Measurements from ENCODE around the gene NMNAT2. TPM values are rescaled to one million over a fixed set of nuclear protein-coding genes. Genes with fewer than 3 reads are reported as not detected.

NMNAT2 gene
- total and polyA plus RNA-seq, 2 experiments from 2014 or later: 3.6 to 10.0 TPM

GRCh38 chr1:183238071-183238470 is 180.1 kb downstream of the NMNAT2 start (continued):
- TF ChIP-seq ZNF462 (CRISPR knock-in tag; IDR thresholded peaks at IDR 0.05): no peak
- TF ChIP-seq EZH2phosphoT487 (IDR thresholded peaks at IDR 0.05; ENCODE audit: unreplicated experiment): no peak
- no peak for TF ChIP-seq CREB1 (CRISPR knock-in tag; IDR thresholded peaks at IDR 0.05; ENCODE audit: low read depth)
- no peak for TF ChIP-seq REST (IDR thresholded peaks at IDR 0.05; ENCODE audit: unreplicated experiment)

DNA sequence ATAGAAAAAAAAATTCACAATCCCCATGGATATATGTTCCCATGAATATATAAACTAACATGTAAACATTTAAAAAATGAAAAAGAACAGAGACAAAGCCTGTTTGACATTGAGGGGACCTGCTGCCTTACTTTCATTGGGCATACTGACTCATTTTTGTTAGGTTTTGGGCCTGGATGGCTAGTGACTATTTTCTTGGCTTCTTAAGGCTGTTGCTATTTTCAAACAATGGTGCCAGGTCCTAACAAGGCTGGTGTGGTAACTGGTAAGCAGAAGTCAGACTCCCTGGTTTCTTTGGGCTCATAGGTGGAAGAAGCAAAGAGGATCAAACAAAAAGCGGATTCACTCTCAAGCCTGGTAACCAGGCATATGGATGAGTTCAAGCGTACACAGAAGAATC is 181.1 kb downstream of the NMNAT2 start:
- no peak overlapping the region for H3K4me3 ChIP-seq
- peaks cover 8% of the 10 kb centered on the region; the same call in 1 of the 2 replicates for H3F3A ChIP-seq (replicated peaks; ENCODE audit: low read depth)
- peaks cover 31% of the 10 kb centered on the region for H3K4me1 Mint-ChIP-seq
- no peak overlapping the region for H2AFZ ChIP-seq
- 0 out of 3 replicates have a peak, but pooled peaks cover 2% of the 10 kb centered on the region for H3K36me3 Mint-ChIP-seq (ENCODE audit: low read depth)
- no peak for ATAC-seq
- peaks cover 19% of the 10 kb centered on the region for H3K4me1 ChIP-seq (ENCODE audit: insufficient read depth)
- H3K36me3 ChIP-seq (ENCODE audit: insufficient read depth): no peaks in the 10 kb centered on the region; the same call in 1 of the 2 replicates
- H3K79me2 ChIP-seq (replicated peaks; ENCODE audit: insufficient read depth): no peaks in the 10 kb centered on the region
- H3K4me2 ChIP-seq: no peak overlapping the region
- H3K27ac Mint-ChIP-seq: no peak overlapping the region
- H3K27me3 ChIP-seq (ENCODE audit: insufficient read depth): no peaks in the 10 kb centered on the region
- no peak overlapping the region for H3K4me3 Mint-ChIP-seq
- no peaks in the 10 kb centered on the region for H3K9me2 ChIP-seq (ENCODE audit: insufficient read depth)
- H3K9me3 Mint-ChIP-seq: no peaks in the 10 kb centered on the region
- no peak for DNase-seq (ENCODE audit: low spot score)
- no peak overlapping the region for H3K27ac ChIP-seq (ENCODE audit: low read depth)
- H3K27me3 Mint-ChIP-seq (ENCODE audit: insufficient read depth, low read depth, poor library complexity): peaks cover 6% of the 10 kb centered on the region
- no peaks in the 10 kb centered on the region for H4K20me1 ChIP-seq (replicated peaks; ENCODE audit: insufficient read depth)
- TF ChIP-seq ZNF331 (CRISPR knock-in tag; IDR thresholded peaks at IDR 0.05; ENCODE audit: low read depth) (no peak), ZNF462 (CRISPR knock-in tag; IDR thresholded peaks at IDR 0.05) (no peak), JUNB (IDR thresholded peaks at IDR 0.05; ENCODE audit: unreplicated experiment) (no peak)
